AG04450 (cell line): ENCODE data around the gene CFAP157. TPM values are rescaled to one million over a fixed set of nuclear protein-coding genes. Genes with fewer than 3 reads are reported as not detected.

Source experiments
- CTCF ChIA-PET: fragments of 300-600, 350-600 bp; formaldehyde crosslinking; extraction: SDS; loops from one replicate; lab custom pipeline; 2022; ENCODE audit warnings: antibody characterized with exemption, inconsistent platforms; lab: Charles Lee
- POLR2A ChIA-PET: fragments of 350-600 bp; formaldehyde crosslinking; extraction: SDS; loops from one replicate; lab custom pipeline; 2021; ENCODE audit warnings: antibody characterized with exemption, inconsistent platforms; lab: Yijun Ruan, JAX
- DNase-seq: peaks from one replicate; pipeline ENCODE4 v3.0.0-alpha.2; 2011; ENCODE audit warnings: low read depth, low spot score
- H3K27ac ChIP-seq: one replicate; pipeline ENCODE4 v1.5.1; 2012; ENCODE audit warnings: low read depth, low read length, control low read depth
- H3K27me3 ChIP-seq: one replicate; pipeline ENCODE4 v1.6.0; 2012; ENCODE audit warnings: low read length; ENCODE audit not compliant: control insufficient read depth, insufficient read depth
- H3K4me3 ChIP-seq: 2 replicates; pipeline ENCODE4 v1.5.1; 2011; ENCODE audit warnings: mild to moderate bottlenecking, low read depth, low read length, control low read depth
- H3K9me3 ChIP-seq: 2 replicates; pipeline ENCODE4 v1.5.1; 2012; ENCODE audit warnings: low read length; ENCODE audit not compliant: control insufficient read depth, insufficient read depth
- polyA plus RNA-seq: library from polyadenylated mRNA; depleted of rRNA; stranded (reverse); fragments of >200 nt; gene quantifications from 2 replicates; pipeline ENCODE4 v1.2.3, GENCODE V29; 2011
- TF ChIP-seq, protein P1 (sequence below): IDR thresholded peaks from 2 replicates; pipeline ENCODE4 v1.5.1; 2011; ENCODE audit warnings: low read depth, low read length, control low read depth, inconsistent platforms

Gene CFAP157
- polyA plus RNA-seq, 1 experiment: not detected

DNA sequence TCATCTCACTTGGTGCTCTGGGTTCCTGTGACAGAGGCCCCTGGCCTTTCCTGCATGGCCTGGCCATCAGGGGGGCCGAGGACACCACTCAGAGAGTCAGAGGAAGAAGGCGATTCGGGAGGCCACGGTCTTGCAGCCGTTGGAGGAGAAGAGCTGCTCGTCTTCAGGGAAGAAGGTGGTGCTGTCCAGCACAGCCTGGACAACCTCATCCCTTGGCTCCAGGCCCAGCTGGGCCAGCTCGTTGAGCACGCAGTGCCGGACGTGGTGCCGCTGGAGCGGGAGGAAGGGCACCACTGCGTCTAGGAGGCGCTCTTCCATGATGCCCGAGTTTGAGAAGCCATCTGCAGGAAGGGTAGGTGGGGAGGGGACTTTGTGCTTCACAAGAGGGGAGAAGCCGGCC, 25.1 kb downstream of the CFAP157 start:
- no peak for DNase-seq
- ChIA-PET CTCF (no interaction called here), POLR2A (no interaction called here)
- Histone ChIP-seq H3K9me3 (no peaks in the 10 kb centered on the region; the same call in 1 of the 2 replicates), H3K27me3 (no peaks in the 10 kb centered on the region), H3K4me3 (no peak overlapping the region), H3K27ac (no peak overlapping the region)
- TF ChIP-seq, protein P1, sequence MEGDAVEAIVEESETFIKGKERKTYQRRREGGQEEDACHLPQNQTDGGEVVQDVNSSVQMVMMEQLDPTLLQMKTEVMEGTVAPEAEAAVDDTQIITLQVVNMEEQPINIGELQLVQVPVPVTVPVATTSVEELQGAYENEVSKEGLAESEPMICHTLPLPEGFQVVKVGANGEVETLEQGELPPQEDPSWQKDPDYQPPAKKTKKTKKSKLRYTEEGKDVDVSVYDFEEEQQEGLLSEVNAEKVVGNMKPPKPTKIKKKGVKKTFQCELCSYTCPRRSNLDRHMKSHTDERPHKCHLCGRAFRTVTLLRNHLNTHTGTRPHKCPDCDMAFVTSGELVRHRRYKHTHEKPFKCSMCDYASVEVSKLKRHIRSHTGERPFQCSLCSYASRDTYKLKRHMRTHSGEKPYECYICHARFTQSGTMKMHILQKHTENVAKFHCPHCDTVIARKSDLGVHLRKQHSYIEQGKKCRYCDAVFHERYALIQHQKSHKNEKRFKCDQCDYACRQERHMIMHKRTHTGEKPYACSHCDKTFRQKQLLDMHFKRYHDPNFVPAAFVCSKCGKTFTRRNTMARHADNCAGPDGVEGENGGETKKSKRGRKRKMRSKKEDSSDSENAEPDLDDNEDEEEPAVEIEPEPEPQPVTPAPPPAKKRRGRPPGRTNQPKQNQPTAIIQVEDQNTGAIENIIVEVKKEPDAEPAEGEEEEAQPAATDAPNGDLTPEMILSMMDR: no peak

DNA sequence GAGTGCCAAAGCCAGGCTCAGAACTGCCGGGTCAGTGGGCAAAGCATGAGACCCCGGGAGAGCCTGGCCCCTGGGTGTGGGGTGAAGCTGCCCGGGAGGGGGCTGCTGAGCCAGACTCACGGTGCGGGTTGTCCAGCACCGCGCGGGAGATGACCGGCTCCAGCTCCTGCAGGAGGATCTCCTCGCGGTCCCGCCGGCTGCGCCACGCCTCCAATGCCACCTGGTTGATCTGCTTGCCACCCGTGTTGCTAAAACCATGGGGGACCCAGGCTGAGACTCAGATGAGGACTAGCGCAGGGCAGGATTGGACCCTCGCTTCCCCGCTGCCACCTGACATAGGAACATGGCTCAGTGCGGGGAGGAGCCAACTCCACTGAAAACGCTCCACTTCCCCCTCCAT, 25.7 kb downstream of the CFAP157 start:
- TF ChIP-seq, protein P1: no peak
- DNase-seq: no peak
- Histone ChIP-seq H3K9me3 (no peaks in the 10 kb centered on the region; the same call in 1 of the 2 replicates), H3K4me3 (no peak overlapping the region), H3K27ac (no peak overlapping the region), H3K27me3 (no peaks in the 10 kb centered on the region)
- ChIA-PET POLR2A (no interaction called here), CTCF (interaction anchor here (0.8 kb wide), 1 partner anchor 143 kb away, joined by 4 read pairs; no protein-coding TSS in a partner anchor)

DNA sequence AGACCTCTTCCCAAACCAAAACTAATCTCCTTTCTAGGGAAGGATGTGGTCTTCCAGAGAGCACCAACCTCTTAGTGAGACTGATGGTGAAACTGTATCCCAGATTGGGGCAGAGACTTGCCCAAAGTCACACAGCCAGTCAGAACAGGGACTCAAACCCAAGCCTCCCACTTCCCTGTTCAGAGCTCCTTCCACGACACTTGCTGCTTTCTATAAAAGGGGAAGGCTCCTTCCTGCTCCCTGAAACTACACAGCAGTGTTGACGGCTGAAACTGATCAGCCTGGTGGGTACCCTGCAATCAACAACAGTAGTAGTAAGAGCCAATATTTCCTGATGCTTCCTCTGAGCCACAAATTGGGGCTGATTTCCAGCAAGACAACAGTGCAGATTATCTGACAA, 26.8 kb downstream of the CFAP157 start:
- TF ChIP-seq, protein P1: no peak
- CTCF ChIA-PET: interaction anchor here (0.8 to 1.7 kb wide), 4 partner anchors 9 to 213 kb away, joined by 4 to 21 read pairs (median 9); partner anchors contain the start of genes PTRH1 and TTC16
- POLR2A ChIA-PET: no interaction called here

DNA sequence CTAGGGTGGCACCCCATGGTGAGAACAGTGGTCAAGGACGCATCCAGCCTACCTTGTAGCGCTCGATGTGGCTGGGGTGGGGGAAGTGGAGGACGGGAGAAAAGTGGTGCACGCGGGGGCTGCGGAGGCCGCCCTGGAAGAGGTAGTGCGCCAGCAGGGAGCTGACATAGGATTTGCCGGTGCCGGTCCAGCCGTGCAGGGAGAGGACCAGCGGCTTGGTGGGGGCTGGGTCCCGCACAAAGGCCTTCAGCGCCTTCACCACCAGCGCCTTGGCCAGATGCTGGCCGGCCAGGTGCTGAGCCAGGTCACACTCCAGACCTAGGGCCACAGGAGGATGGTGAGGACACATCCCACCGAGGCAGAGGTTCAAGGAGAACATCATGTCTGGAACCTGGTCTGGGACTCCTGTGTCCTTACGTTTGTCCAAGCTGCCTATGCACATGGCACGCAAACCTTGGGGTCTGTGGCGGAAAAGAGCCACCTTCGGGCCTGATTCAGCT, 27.5 kb downstream of the CFAP157 start:
- POLR2A ChIA-PET: interaction anchor here (0.5 to 1.5 kb wide), 12 partner anchors 11 to 376 kb away, joined by 3 to 9 read pairs (median 4); partner anchors contain the start of genes CDK9, PTRH1, ST6GALNAC4 and STXBP1
- Histone ChIP-seq H3K4me3 (peak overlapping the region; percentile 72), H3K27me3 (no peaks in the 10 kb centered on the region), H3K9me3 (no peaks in the 10 kb centered on the region; the same call in 1 of the 2 replicates), H3K27ac (peak overlapping the region; percentile 21)
- TF ChIP-seq, protein P1: no peak; the same call in 1 of the 2 replicates
- CTCF ChIA-PET: interaction anchor here (0.7 to 2.4 kb wide), 62 partner anchors 9 to 278 kb away, joined by 3 to 62 read pairs (median 5); partner anchors contain the start of genes ENG, PTRH1, SH2D3C and ST6GALNAC4
- DNase-seq: no peak

More for the DNA sequence above, 26.8 kb downstream of the CFAP157 start:
- no peak for DNase-seq
- no peaks in the 10 kb centered on the region for H3K27me3 ChIP-seq
- H3K4me3 ChIP-seq: no peak overlapping the region
- no peak overlapping the region for H3K27ac ChIP-seq
- no peaks in the 10 kb centered on the region; the same call in 1 of the 2 replicates for H3K9me3 ChIP-seq
